Panc1 (cell line): ENCODE data around the gene SPATA31C2.

Experiments used
- CTCF ChIP-seq: fragments of 450-650 bp; IDR thresholded peaks from 2 replicates; pipeline ENCODE4 v1.5.1; 2017; ENCODE audit warnings: mild to moderate bottlenecking
- POLR2AphosphoS5 ChIP-seq: IDR thresholded peaks from 2 replicates; pipeline ENCODE4 v1.6.1; 2012; ENCODE audit warnings: mild to moderate bottlenecking, low read depth, low read length, moderate library complexity
- REST ChIP-seq, 2 experiments: IDR thresholded peaks; 2 replicates each; pipeline ENCODE4 v1.6.1; 2011 to 2012; ENCODE audit warnings: low read depth in 2 of 2, control low read depth in 1 of 2, low read length in 1 of 2, mild to moderate bottlenecking in 1 of 2, moderate library complexity in 1 of 2; ENCODE audit not compliant: insufficient read depth in 1 of 2
- SIN3A ChIP-seq: IDR thresholded peaks from 2 replicates; pipeline ENCODE4 v1.6.1; 2012; ENCODE audit warnings: low read depth, mild to moderate bottlenecking, low read length, moderate library complexity, borderline replicate concordance; ENCODE audit not compliant: insufficient read depth

DNA sequence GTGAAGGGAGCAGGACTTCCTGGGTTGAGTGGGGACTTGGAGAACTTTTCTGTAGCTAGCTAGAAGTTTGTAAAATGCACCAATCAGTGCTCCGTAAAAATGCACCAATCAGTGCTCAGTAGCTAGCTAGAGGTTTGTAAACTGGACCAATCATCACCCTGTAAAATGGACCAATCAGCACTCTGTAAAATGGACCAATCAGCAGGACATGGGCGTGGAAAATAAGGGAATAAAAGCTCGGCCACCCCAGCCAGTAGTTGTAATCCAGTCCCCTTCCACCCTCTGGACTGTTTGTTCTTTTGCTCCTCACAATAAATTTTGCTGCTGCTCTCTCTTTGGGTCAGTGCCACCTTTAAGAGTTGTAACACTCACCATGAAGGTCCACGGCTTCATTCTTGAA, 29.5 kb downstream of the SPATA31C2 start:
- no peak for TF ChIP-seq POLR2AphosphoS5
- no peak for TF ChIP-seq CTCF
- TF ChIP-seq REST (IDR thresholded peaks at IDR 0.05; ENCODE audit: insufficient read depth in 1 of 2, low read depth in 2 of 2, low read length in 1 of 2): no peak
- no peak for TF ChIP-seq SIN3A
